Thoracic aorta (tissue), 2 donors: ENCODE results near the gene SPINK14. TPM values are rescaled to one million over a fixed set of nuclear protein-coding genes. Genes with fewer than 3 reads are reported as not detected.

Source experiments
- ATAC-seq: fragments of 150-250 bp; one replicate; pipeline ENCODE4 v1.8.0; 2017; ENCODE audit warnings: low read depth; ENCODE audit not compliant: insufficient number of reproducible peaks, low FRiP score
- DNase-seq: peaks from one replicate; pipeline ENCODE4 v3.0.0-alpha.2; 2020; ENCODE audit warnings: low spot score
- H3K27ac ChIP-seq, 2 donors: fragments of 200-600 bp; sonication (generic); 1 replicate in 1 of 2; 2 replicates in 1 of 2; pipeline ENCODE4 v1.5.1; 2016; ENCODE audit warnings: mild to moderate bottlenecking in 2 of 2, moderate library complexity in 2 of 2
- H3K27me3 ChIP-seq: fragments of 200-600 bp; sonication (generic); replicated peaks from 2 replicates; pipeline ENCODE4 v1.6.0; 2016; ENCODE audit warnings: mild to moderate bottlenecking; ENCODE audit not compliant: insufficient read depth
- H3K36me3 ChIP-seq: fragments of 200-600 bp; sonication (generic); one replicate; pipeline ENCODE4 v1.5.1; 2016
- H3K4me1 ChIP-seq, 2 donors: fragments of 200-600 bp; sonication (generic); 1 replicate in 1 of 2; 2 replicates in 1 of 2; pipeline versions ENCODE4 v1.5.1 to v1.6.0; 2016; ENCODE audit warnings: low read depth in 2 of 2, mild to moderate bottlenecking in 1 of 2; ENCODE audit not compliant: control insufficient read depth in 1 of 2
- H3K4me3 ChIP-seq: fragments of 200-600 bp; sonication (generic); 2 replicates; pipeline ENCODE4 v1.5.1; 2016; ENCODE audit warnings: mild to moderate bottlenecking
- H3K9me3 ChIP-seq: fragments of 200-600 bp; sonication (generic); 2 replicates; pipeline ENCODE4 v1.5.1; 2016
- CTCF ChIP-seq: fragments of 200-600 bp; sonication (generic); IDR thresholded peaks from one replicate; pipeline ENCODE4 v1.5.1; 2019; ENCODE audit warnings: antibody characterized with exemption
- total RNA-seq, 2 donors: library from RNA; depleted of rRNA; stranded (reverse); fragments of >200 nt; gene quantifications; one replicate each; pipeline versions ENCODE4 v1.1.0 to v1.2.3, GENCODE V29; 2016

SPINK14 gene
- total RNA-seq, 2 donors from 2014 or later: not detected

- no peak for TF ChIP-seq CTCF
- DNase-seq: no peak
- no peak overlapping the region for H3K4me3 ChIP-seq
- H3K27ac ChIP-seq: no peak overlapping the region
- no peak for ATAC-seq
- no peaks in the 10 kb centered on the region for H3K27me3 ChIP-seq
- no peaks in the 10 kb centered on the region for H3K36me3 ChIP-seq
- H3K4me1 ChIP-seq: no peaks in the 10 kb centered on the region
- no peaks in the 10 kb centered on the region for H3K9me3 ChIP-seq
Observed at GRCh38 chr5:148152781-148153180, 15.6 kb upstream of the SPINK14 start.

GRCh38 chr5:148156609-148157008, 11.7 kb upstream of the SPINK14 start:
- H3K4me1 ChIP-seq: no peaks in the 10 kb centered on the region
- no peaks in the 10 kb centered on the region for H3K36me3 ChIP-seq
- H3K9me3 ChIP-seq: no peaks in the 10 kb centered on the region
- no peak for TF ChIP-seq CTCF
- DNase-seq: no peak
- no peak for ATAC-seq
- H3K27ac ChIP-seq: no peak overlapping the region
- no peak overlapping the region for H3K4me3 ChIP-seq
- no peaks in the 10 kb centered on the region for H3K27me3 ChIP-seq

GRCh38 chr5:148162038-148162437, 6.3 kb upstream of the SPINK14 start:
- DNase-seq: no peak
- no peaks in the 10 kb centered on the region for H3K4me1 ChIP-seq
- no peaks in the 10 kb centered on the region for H3K9me3 ChIP-seq
- no peak for ATAC-seq
- H3K27me3 ChIP-seq: no peaks in the 10 kb centered on the region
- TF ChIP-seq CTCF: no peak
- no peak overlapping the region for H3K27ac ChIP-seq
- H3K4me3 ChIP-seq: no peak overlapping the region
- no peaks in the 10 kb centered on the region for H3K36me3 ChIP-seq

GRCh38 chr5:148163345-148163744, 5.0 kb upstream of the SPINK14 start:
- TF ChIP-seq CTCF: no peak
- no peaks in the 10 kb centered on the region for H3K36me3 ChIP-seq
- H3K27ac ChIP-seq: no peak overlapping the region
- no peaks in the 10 kb centered on the region for H3K9me3 ChIP-seq
- DNase-seq: no peak
- H3K4me1 ChIP-seq: no peaks in the 10 kb centered on the region
- H3K27me3 ChIP-seq: no peaks in the 10 kb centered on the region
- H3K4me3 ChIP-seq: no peak overlapping the region
- ATAC-seq: no peak

- Histone ChIP-seq H3K27me3 (no peaks in the 10 kb centered on the region), H3K9me3 (no peaks in the 10 kb centered on the region), H3K4me3 (no peak overlapping the region), H3K36me3 (no peaks in the 10 kb centered on the region), H3K27ac (no peak overlapping the region), H3K4me1 (no peaks in the 10 kb centered on the region)
- no peak for DNase-seq
- no peak for TF ChIP-seq CTCF
- ATAC-seq: no peak
Observed at GRCh38 chr5:148166550-148167283, 1.6 kb upstream of the SPINK14 start.
